ENCODE measurements around the gene MRC2. TPM values are rescaled to one million over a fixed set of nuclear protein-coding genes. Genes with fewer than 3 reads are reported as not detected.
A peak's percentile ranks its signal among the peaks of the same experiment; 100 is the strongest.

Gene MRC2
- total and polyA plus RNA-seq, 9 of the 15 experiments (the other 6 are each of a cell fraction or from before 2014, with no cell fraction given) = 0.28 to 11.5 (median 6.6) TPM

DNA sequence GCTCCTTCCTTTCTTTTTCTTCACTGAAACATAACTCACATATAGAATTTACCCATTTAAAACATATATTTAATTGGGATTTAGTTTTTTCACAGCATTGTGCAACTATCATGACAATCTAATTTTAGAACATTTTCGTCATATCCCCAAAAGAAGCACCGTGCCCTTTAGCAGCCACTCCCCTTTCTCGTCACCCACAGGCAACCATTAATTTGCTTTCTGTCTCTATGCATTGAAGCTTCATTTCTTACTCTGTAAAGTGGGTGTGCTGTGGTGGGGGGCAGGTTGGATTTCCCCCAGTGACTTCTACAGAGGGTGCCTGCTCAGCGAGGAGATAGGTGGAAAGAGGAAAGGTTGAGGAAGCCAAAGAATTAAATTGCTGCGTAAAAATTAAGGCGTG, 35.8 kb downstream of the MRC2 start:
- no TSS peak for BruUV-seq (replicated peaks)
- intact Hi-C loops (cut with micrococcal nuclease) = no loop called here
- H3K4me1 ChIP-seq (replicated peaks in 1 of 2; ENCODE audit: control insufficient read depth in 2 of 2, insufficient read depth in 2 of 2, low read length in 2 of 2) = peaks cover 0 to 25% of the 10 kb centered on the region in 2 experiments; a peak in 2 of 5 replicates
- TF ChIP-seq ZNF224 (CRISPR knock-in tag; IDR thresholded peaks at IDR 0.05) = no peak
- TF ChIP-seq MEF2A (IDR thresholded peaks at IDR 0.05; ENCODE audit: control insufficient read depth, low read depth, low read length) = peak; percentile 37; the same call in 1 of the 2 replicates
- no peak for TF ChIP-seq NCOA6 (IDR thresholded peaks at IDR 0.05)
- TF ChIP-seq HDAC1 (IDR thresholded peaks at IDR 0.05) = no peak
- TF ChIP-seq CEBPG (CRISPR knock-in tag; IDR thresholded peaks at IDR 0.05) = no peak
- 0 out of 4 replicates have a peak, but pooled peaks of 1 of the 2 experiments have one; percentile 40 for TF ChIP-seq CEBPG (tag; conservative IDR thresholded peaks at IDR 0.05 in 1 of 2, IDR thresholded peaks at IDR 0.05 in 1 of 2)
- TF ChIP-seq, protein P1, sequence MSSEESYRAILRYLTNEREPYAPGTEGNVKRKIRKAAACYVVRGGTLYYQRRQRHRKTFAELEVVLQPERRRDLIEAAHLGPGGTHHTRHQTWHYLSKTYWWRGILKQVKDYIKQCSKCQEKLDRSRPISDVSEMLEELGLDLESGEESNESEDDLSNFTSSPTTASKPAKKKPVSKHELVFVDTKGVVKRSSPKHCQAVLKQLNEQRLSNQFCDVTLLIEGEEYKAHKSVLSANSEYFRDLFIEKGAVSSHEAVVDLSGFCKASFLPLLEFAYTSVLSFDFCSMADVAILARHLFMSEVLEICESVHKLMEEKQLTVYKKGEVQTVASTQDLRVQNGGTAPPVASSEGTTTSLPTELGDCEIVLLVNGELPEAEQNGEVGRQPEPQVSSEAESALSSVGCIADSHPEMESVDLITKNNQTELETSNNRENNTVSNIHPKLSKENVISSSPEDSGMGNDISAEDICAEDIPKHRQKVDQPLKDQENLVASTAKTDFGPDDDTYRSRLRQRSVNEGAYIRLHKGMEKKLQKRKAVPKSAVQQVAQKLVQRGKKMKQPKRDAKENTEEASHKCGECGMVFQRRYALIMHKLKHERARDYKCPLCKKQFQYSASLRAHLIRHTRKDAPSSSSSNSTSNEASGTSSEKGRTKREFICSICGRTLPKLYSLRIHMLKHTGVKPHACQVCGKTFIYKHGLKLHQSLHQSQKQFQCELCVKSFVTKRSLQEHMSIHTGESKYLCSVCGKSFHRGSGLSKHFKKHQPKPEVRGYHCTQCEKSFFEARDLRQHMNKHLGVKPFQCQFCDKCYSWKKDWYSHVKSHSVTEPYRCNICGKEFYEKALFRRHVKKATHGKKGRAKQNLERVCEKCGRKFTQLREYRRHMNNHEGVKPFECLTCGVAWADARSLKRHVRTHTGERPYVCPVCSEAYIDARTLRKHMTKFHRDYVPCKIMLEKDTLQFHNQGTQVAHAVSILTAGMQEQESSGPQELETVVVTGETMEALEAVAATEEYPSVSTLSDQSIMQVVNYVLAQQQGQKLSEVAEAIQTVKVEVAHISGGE (CRISPR knock-in tag; IDR thresholded peaks at IDR 0.05) = peak in 1 of 3 experiments; percentile 18; a peak in 1 of 6 replicates
- H3K4me3 ChIP-seq = no peak overlapping the region
- DNase-seq (ENCODE audit: extremely low read depth in 1 of 4, low spot score in 3 of 4) (no peak), ATAC-seq (no peak), FAIRE-seq (no peak)
- no peaks in the 10 kb centered on the region for H3K36me3 ChIP-seq (ENCODE audit: control insufficient read depth, insufficient read depth, low read length)
- H3K79me2 ChIP-seq (ENCODE audit: control insufficient read depth, insufficient read depth, low read length) = no peaks in the 10 kb centered on the region
- H3K4me2 ChIP-seq (ENCODE audit: insufficient read depth, low read length) = peak overlapping the region; percentile 32; the same call in 1 of the 2 replicates
- H3K27me3 ChIP-seq (ENCODE audit: control insufficient read depth in 2 of 2, insufficient read depth in 2 of 2, low read length in 2 of 2) = peaks cover 3 to 11% of the 10 kb centered on the region in 2 experiments; a peak in 3 of 5 replicates
- no peak overlapping the region for H2AFZ ChIP-seq (ENCODE audit: low read depth, low read length)
- ChIA-PET CTCF (ENCODE audit: low intra/inter-chr PET ratio) (no interaction called here), POLR2A (interaction anchor here (0.5 kb wide), 1 partner anchor 848 kb away, joined by 3 read pairs; no protein-coding TSS in a partner anchor)
- H3K27ac ChIP-seq (ENCODE audit: extremely low read depth, low read depth, low read length) = no peak overlapping the region
- in situ Hi-C loops (cut with MboI) = no loop called here
- H4K20me1 ChIP-seq (replicated peaks; ENCODE audit: control insufficient read depth, insufficient read depth, low read length) = no peaks in the 10 kb centered on the region
- H3K9me3 ChIP-seq (replicated peaks; ENCODE audit: control insufficient read depth, insufficient read depth, low read depth, low read length) = no peaks in the 10 kb centered on the region
- no peaks in the 10 kb centered on the region for H3K9me1 ChIP-seq (ENCODE audit: control insufficient read depth, insufficient read depth, low read length)
- WGBS (ENCODE audit: insufficient coverage, low coverage, missing lambda C conversion rate) = 17% methylated on average over 6 of the region's 6 CpGs
- no peak overlapping the region for H3K9ac ChIP-seq (ENCODE audit: insufficient read depth in 1 of 2, low read depth in 2 of 2, low read length in 2 of 2)

Data from K562 (cell line).